Muscle layer of colon (tissue), 2 donors: Measurements from ENCODE around the gene ZNF80.

Experiments used
- H3K27ac ChIP-seq: one replicate; pipeline ENCODE4 v1.7.0; 2013; ENCODE audit warnings: low read depth, mild to moderate bottlenecking, low read length, moderate library complexity
- H3K27me3 ChIP-seq, 2 donors: one replicate each; pipeline ENCODE4 v1.7.0; 2013; ENCODE audit warnings: low read length in 2 of 2, mild to moderate bottlenecking in 2 of 2; ENCODE audit not compliant: insufficient read depth in 2 of 2, control insufficient read depth in 1 of 2
- H3K36me3 ChIP-seq: one replicate; pipeline ENCODE4 v1.7.0; 2013; ENCODE audit warnings: mild to moderate bottlenecking, low read length; ENCODE audit not compliant: insufficient read depth
- H3K4me1 ChIP-seq: one replicate; pipeline ENCODE4 v1.7.0; 2013; ENCODE audit warnings: mild to moderate bottlenecking, low read length; ENCODE audit not compliant: insufficient read depth
- H3K4me3 ChIP-seq, 2 donors: one replicate each; pipeline ENCODE4 v1.7.0; 2013; ENCODE audit warnings: low read length in 2 of 2, low read depth in 1 of 2, mild to moderate bottlenecking in 1 of 2, moderate library complexity in 1 of 2
- H3K9ac ChIP-seq: one replicate; pipeline ENCODE4 v1.7.0; 2013; ENCODE audit warnings: low read length
- H3K9me3 ChIP-seq: one replicate; pipeline ENCODE4 v1.7.0; 2013; ENCODE audit warnings: mild to moderate bottlenecking, low read length
- donor health status: abdominal sarcoma.
- donor health status: Adenocarcinoma of cecum.

The ZNF80 gene

GRCh38 chr3:114194750-114195149 is 42.6 kb downstream of the ZNF80 start:
- Histone ChIP-seq H3K4me3 (no peak overlapping the region), H3K27ac (no peak overlapping the region), H3K36me3 (no peaks in the 10 kb centered on the region), H3K9me3 (no peaks in the 10 kb centered on the region), H3K27me3 (no peaks in the 10 kb centered on the region), H3K4me1 (no peaks in the 10 kb centered on the region), H3K9ac (no peak overlapping the region)

DNA sequence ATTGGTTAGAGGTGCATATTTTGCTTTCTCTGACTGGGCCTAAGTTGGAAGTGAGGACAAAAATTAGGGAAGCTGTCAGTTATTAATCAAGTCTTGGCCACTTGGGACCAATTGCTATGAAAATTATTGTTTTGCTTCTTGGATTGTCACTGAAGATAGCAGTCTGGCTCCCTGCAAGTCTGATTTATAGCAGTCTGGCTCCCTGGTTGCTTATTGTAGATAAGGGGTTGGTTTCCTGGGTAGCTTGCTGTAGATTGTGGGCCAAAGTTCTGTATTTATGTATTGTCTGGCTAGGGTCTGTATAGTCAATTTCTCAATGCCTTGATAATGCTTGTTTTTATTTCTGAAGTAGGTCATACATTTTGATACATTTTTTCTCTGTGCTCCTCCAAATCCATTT is 45.2 kb downstream of the ZNF80 start:
- Histone ChIP-seq H3K4me1 (no peaks in the 10 kb centered on the region), H3K9ac (no peak overlapping the region), H3K27ac (no peak overlapping the region), H3K36me3 (no peaks in the 10 kb centered on the region), H3K27me3 (no peaks in the 10 kb centered on the region), H3K9me3 (no peaks in the 10 kb centered on the region), H3K4me3 (no peak overlapping the region)

DNA sequence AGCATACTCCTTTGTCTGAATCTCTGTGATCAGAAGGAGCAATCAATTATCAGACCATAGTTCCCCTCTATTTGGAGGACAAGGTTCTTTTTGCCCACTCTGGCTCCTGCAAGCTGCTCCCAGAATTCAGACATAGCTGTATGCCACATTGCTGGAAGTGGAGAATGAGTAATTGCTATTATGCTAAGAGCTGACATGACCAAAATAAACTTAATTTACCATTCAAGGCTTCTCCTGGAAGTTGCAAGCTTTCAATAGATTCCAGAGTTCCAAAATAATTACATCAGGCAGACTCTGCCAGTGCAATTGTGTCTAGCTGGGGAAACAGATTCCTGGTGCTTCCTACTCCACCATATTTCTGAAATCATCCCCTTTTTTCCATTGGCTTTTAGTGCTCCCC is 50.9 kb downstream of the ZNF80 start:
- no peak overlapping the region for H3K9ac ChIP-seq
- H3K9me3 ChIP-seq = no peaks in the 10 kb centered on the region
- H3K27me3 ChIP-seq = no peaks in the 10 kb centered on the region
- H3K36me3 ChIP-seq = no peaks in the 10 kb centered on the region
- no peak overlapping the region for H3K27ac ChIP-seq
- no peaks in the 10 kb centered on the region for H3K4me1 ChIP-seq
- H3K4me3 ChIP-seq = no peak overlapping the region
